CD14-positive monocyte (primary cell): ENCODE results near the gene MAST1. TPM values are rescaled to one million over a fixed set of nuclear protein-coding genes. Genes with fewer than 3 reads are reported as not detected.

ENCODE experiments used
- DNase-seq, 3 donors: peaks; one replicate each; pipeline ENCODE4 v3.0.0-alpha.2; 2011 to 2022
- H2AFZ ChIP-seq: 2 replicates; pipeline ENCODE4 v1.6.0; 2012; ENCODE audit warnings: mild to moderate bottlenecking, low read depth, low read length, inconsistent platforms; ENCODE audit not compliant: insufficient read depth, poor library complexity, severe bottlenecking
- H3K27ac ChIP-seq, 2 donors: 1 replicate in 1 of 2; 2 replicates in 1 of 2; pipeline ENCODE4 v1.5.1; 2012 to 2013; ENCODE audit warnings: low read length in 2 of 2, control low read depth in 1 of 2, inconsistent platforms in 1 of 2, low read depth in 1 of 2, mild to moderate bottlenecking in 1 of 2
- H3K27me3 ChIP-seq, 2 donors: one replicate each; pipeline versions ENCODE4 v1.6.0 to v1.6.1; 2011 to 2013; ENCODE audit warnings: low read length in 2 of 2; ENCODE audit not compliant: control insufficient read depth in 2 of 2, insufficient read depth in 2 of 2
- H3K36me3 ChIP-seq, 2 donors: replicated peaks in 1 of 2; 1 replicate in 1 of 2; 2 replicates in 1 of 2; pipeline versions ENCODE4 v1.5.1 to v1.6.1; 2012 to 2013; ENCODE audit warnings: low read length in 2 of 2, control low read depth in 1 of 2, inconsistent platforms in 1 of 2, mild to moderate bottlenecking in 1 of 2; ENCODE audit not compliant: insufficient read depth in 2 of 2, control insufficient read depth in 1 of 2
- H3K4me1 ChIP-seq, 2 donors: 1 replicate in 1 of 2; 2 replicates in 1 of 2; pipeline versions ENCODE4 v1.5.1 to v1.6.1; 2012 to 2013; ENCODE audit warnings: low read length in 2 of 2, control low read depth in 1 of 2, inconsistent platforms in 1 of 2, mild to moderate bottlenecking in 1 of 2, moderate library complexity in 1 of 2; ENCODE audit not compliant: insufficient read depth in 2 of 2, control insufficient read depth in 1 of 2
- H3K4me2 ChIP-seq: replicated peaks from 2 replicates; pipeline ENCODE3; 2012; ENCODE audit warnings: low read length, moderate library complexity, mild to moderate bottlenecking; ENCODE audit not compliant: poor library complexity, severe bottlenecking; ENCODE audit errors: extremely low read depth
- H3K4me3 ChIP-seq, 3 experiments: fragments of 200-600 bp in 1 of 3; sonication (generic) in 1 of 3; replicated peaks in 1 of 3; 1 replicate in 2 of 3; 2 replicates in 1 of 3; pipeline ENCODE4 v1.5.1; 2011 to 2013; ENCODE audit warnings: low read length in 3 of 3, mild to moderate bottlenecking in 3 of 3, control low read depth in 2 of 3, low read depth in 2 of 3, inconsistent platforms in 1 of 3, moderate library complexity in 1 of 3
- H3K79me2 ChIP-seq: 2 replicates; pipeline ENCODE4 v1.6.0; 2012; ENCODE audit warnings: mild to moderate bottlenecking, control low read depth, inconsistent platforms, low read length, moderate library complexity; ENCODE audit not compliant: insufficient read depth
- H3K9ac ChIP-seq: 2 replicates; pipeline ENCODE4 v1.6.0; 2017; ENCODE audit warnings: low read length, mild to moderate bottlenecking; ENCODE audit not compliant: insufficient read depth, poor library complexity, severe bottlenecking
- H3K9me3 ChIP-seq, 2 donors: replicated peaks in 1 of 2; 1 replicate in 1 of 2; 2 replicates in 1 of 2; pipeline versions ENCODE4 v1.5.1 to v1.6.1; 2012 to 2013; ENCODE audit warnings: low read length in 2 of 2, control low read depth in 1 of 2; ENCODE audit not compliant: control insufficient read depth in 1 of 2, insufficient read depth in 1 of 2
- H4K20me1 ChIP-seq: 2 replicates; pipeline ENCODE4 v1.6.0; 2012; ENCODE audit warnings: mild to moderate bottlenecking, low read length, control low read depth, moderate library complexity; ENCODE audit not compliant: insufficient read depth
- H3K27ac Mint-ChIP-seq, 7 donors: one replicate each; pipeline ENCODE4 v1.8.0; 2020; ENCODE audit warnings: mild to moderate bottlenecking in 7 of 7, mixed read lengths in 7 of 7, moderate library complexity in 6 of 7, inconsistent platforms in 2 of 7
- H3K27me3 Mint-ChIP-seq, 3 donors: one replicate each; pipeline ENCODE4 v1.8.0; 2021 to 2022; ENCODE audit warnings: low read depth in 3 of 3, mild to moderate bottlenecking in 3 of 3, mixed read lengths in 3 of 3, moderate library complexity in 3 of 3, inconsistent platforms in 1 of 3
- H3K36me3 Mint-ChIP-seq, 2 donors: one replicate each; pipeline ENCODE4 v1.8.0; 2020; ENCODE audit warnings: mixed read lengths in 2 of 2, inconsistent platforms in 1 of 2, mild to moderate bottlenecking in 1 of 2
- H3K4me1 Mint-ChIP-seq: one replicate; pipeline ENCODE4 v1.8.0; 2020; ENCODE audit warnings: mild to moderate bottlenecking, mixed read lengths
- H3K4me3 Mint-ChIP-seq, 2 donors: one replicate each; pipeline ENCODE4 v1.8.0; 2020; ENCODE audit warnings: mild to moderate bottlenecking in 2 of 2, mixed read lengths in 2 of 2, moderate library complexity in 1 of 2
- H3K9me3 Mint-ChIP-seq, 7 donors: one replicate each; pipeline ENCODE4 v1.8.0; 2020 to 2022; ENCODE audit warnings: mixed read lengths in 7 of 7, mild to moderate bottlenecking in 6 of 7, moderate library complexity in 6 of 7, inconsistent platforms in 2 of 7
- CTCF ChIP-seq: fragments of 200-600 bp; IDR thresholded peaks from one replicate; pipeline ENCODE4 v1.8.0; 2022; ENCODE audit warnings: antibody characterized with exemption, mild to moderate bottlenecking
- WGBS: methylation state at CpG from one replicate; pipeline ENCODE4 v1.1.5; 2013; ENCODE audit warnings: missing lambda C conversion rate; ENCODE audit not compliant: insufficient coverage; 5-methylcytosine and 5-hydroxymethylcytosine counted together
- intact Hi-C, 2 donors: fragments of 100-400 bp; cut with micrococcal nuclease; formaldehyde crosslinking; loops; one replicate each; pipeline versions ENCODE4 v1.15.0 to v1.15.1; 2023
- polyA plus RNA-seq, 3 donors: library from polyadenylated mRNA; depleted of rRNA in 1 of 3; unstranded in 2 of 3; stranded (reverse) in 1 of 3; fragments of 300-500 nt in 2 of 3; fragments of >200 nt in 1 of 3; fragmentation: Illumina TruSeq in 2 of 3; gene quantifications; 1 replicate in 2 of 3; 2 replicates in 1 of 3; pipeline ENCODE4 v1.2.3, GENCODE V29; 2012 to 2021

Gene MAST1
- polyA plus RNA-seq, 3 donors, result 0.28 to 3.6 (median 1.1) TPM

DNA sequence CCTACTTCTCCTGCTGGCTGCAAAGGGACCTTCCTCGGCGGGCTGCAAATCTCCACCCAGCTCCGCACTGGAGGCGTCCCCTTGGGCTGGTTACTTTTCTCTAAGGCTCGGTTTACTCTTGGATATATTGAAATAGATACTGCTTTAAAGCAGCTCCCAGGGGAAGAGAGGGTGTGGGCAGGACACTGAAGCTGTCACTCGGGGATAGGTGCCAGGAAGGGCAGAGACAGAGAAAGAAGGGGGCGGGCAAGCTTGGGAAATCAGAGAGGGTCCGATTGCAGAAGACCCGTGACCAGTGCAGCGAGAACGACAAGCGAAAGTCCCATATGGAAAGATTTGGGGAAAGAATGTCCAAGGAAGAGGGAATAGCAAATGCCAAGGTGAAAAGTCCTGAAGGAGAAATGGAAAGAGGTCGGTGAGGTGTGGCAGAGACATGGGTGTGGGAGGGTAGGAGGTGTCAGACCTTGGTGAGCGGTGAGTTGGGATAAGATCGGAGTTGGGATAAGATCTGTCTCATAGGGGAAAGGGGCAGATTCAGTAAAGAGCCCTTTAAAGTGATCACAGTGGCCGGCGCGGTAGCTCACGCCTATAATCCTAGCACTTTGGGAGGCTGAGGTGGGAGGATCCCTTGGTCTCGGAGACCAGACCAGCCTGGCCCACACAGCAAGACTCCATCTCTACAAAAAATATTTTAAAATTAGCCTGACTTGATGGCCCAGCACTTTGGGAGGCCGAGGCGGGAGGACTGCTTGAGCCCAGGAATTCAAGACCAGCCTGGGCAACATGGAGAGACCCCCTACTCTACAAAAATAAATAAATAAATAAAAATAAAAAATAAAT, 35.8 kb upstream of the MAST1 start:
- Histone ChIP-seq H3K4me2 (peak overlapping the region; percentile 80), H3K4me1 (peaks cover 29 to 40% of the 10 kb centered on the region in 2 donors), H3K9ac (no peak overlapping the region), H3K79me2 (peaks cover 7% of the 10 kb centered on the region), H4K20me1 (no peaks in the 10 kb centered on the region), H2AFZ (peak overlapping the region; percentile 84), H3K9me3 (no peaks in the 10 kb centered on the region), H3K4me3 (peak overlapping the region in 2 of 3 experiments; percentile 44 to 81), H3K27ac (no peak overlapping the region), H3K36me3 (no peaks in the 10 kb centered on the region), H3K27me3 (peaks cover 4 to 34% of the 10 kb centered on the region in 2 donors)
- H3K4me3 Mint-ChIP-seq, result peak overlapping the region; percentile 56 to 91
- 56% methylated on average over 15 of the region's 22 CpGs for WGBS
- H3K27me3 Mint-ChIP-seq, result peaks cover 14 to 31% (median 25%) of the 10 kb centered on the region in 3 donors
- H3K36me3 Mint-ChIP-seq, result peaks cover 8 to 24% of the 10 kb centered on the region in 2 donors
- peaks cover 0 to 6% (median 0%) of the 10 kb centered on the region in 7 donors for H3K9me3 Mint-ChIP-seq
- intact Hi-C loops, result no loop called here
- no peak for DNase-seq
- H3K27ac Mint-ChIP-seq, result no peak overlapping the region
- no peak for TF ChIP-seq CTCF
- H3K4me1 Mint-ChIP-seq, result peaks cover 32% of the 10 kb centered on the region

- Mint-ChIP-seq H3K27ac (no peak overlapping the region), H3K27me3 (peaks cover 14 to 31% (median 25%) of the 10 kb centered on the region in 3 donors), H3K9me3 (peaks cover 0 to 6% (median 0%) of the 10 kb centered on the region in 7 donors), H3K4me3 (no peak overlapping the region), H3K36me3 (peaks cover 12 to 23% of the 10 kb centered on the region in 2 donors), H3K4me1 (peaks cover 32% of the 10 kb centered on the region)
- TF ChIP-seq CTCF, result no peak
- Histone ChIP-seq H3K36me3 (no peaks in the 10 kb centered on the region), H3K79me2 (peaks cover 7% of the 10 kb centered on the region), H3K4me2 (no peak overlapping the region), H3K27me3 (peaks cover 4 to 34% of the 10 kb centered on the region in 2 donors), H2AFZ (no peak overlapping the region), H3K4me3 (no peak overlapping the region), H3K27ac (no peak overlapping the region), H4K20me1 (no peaks in the 10 kb centered on the region), H3K9me3 (no peaks in the 10 kb centered on the region), H3K4me1 (peaks cover 29 to 40% of the 10 kb centered on the region in 2 donors), H3K9ac (no peak overlapping the region)
- 96% methylated on average over 25 of the region's 26 CpGs for WGBS
- intact Hi-C loops, result no loop called here
- no peak for DNase-seq
Observed at GRCh38 chr19:12804051-12804450, 34.3 kb upstream of the MAST1 start.
